HG02798 (cell line): Measurements from ENCODE around the gene CC2D2B.
"Not testable (repeated sequence)": the region's sequence is repeated elsewhere in the genome, so short reads cannot be mapped to it uniquely, and the experiment has no call there.

Experiments
- ATAC-seq: cut with Tn5 transposase; IDR thresholded peaks from one replicate; pipeline ENCODE4 v1.9.1; 2021; ENCODE audit warnings: mild to moderate bottlenecking; ENCODE audit not compliant: unreplicated experiment, poor library complexity

The CC2D2B gene

GRCh38 chr10:95896071-95896850 lies 11.5 kb upstream of the CC2D2B start:
- ATAC-seq, result no peak

DNA sequence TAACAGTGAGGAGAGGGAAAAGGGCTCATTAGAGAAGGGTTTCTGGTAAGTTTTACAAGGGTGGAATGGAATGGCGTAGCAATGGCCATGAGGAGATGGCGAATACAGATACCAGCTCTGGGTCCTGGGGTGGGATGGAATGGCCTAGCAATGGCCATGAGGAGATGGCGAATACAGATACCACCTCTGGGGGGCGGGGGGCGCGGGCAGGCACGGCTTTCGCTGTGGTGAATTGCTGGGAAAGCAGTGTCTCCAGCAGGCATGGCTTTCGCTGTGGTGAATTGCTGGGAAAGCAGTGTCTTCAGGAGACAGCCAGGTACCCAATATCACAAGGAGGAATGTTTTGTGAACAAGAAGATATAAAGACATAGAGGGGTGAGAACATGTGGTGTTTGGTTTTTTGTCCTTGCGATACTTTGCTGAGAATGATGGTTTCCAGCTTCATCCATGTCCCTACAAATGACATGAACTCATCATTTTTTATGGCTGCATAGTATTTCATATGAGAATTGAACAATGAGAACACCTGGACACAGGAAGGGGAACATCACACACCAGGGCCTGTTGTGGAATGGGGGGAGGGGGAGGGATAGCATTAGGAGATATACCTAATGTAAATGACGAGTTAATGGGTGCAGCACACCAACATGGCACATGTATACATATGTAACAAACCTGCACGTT lies 1.7 kb upstream of the CC2D2B start:
- not testable (repeated sequence) for ATAC-seq

- peak; percentile 29 for ATAC-seq
Measured at GRCh38 chr10:95906677-95907455, 909 bp upstream of the CC2D2B start.

- no peak for ATAC-seq
Measured at GRCh38 chr10:95908450-95908849, 675 bp downstream of the CC2D2B start.

DNA sequence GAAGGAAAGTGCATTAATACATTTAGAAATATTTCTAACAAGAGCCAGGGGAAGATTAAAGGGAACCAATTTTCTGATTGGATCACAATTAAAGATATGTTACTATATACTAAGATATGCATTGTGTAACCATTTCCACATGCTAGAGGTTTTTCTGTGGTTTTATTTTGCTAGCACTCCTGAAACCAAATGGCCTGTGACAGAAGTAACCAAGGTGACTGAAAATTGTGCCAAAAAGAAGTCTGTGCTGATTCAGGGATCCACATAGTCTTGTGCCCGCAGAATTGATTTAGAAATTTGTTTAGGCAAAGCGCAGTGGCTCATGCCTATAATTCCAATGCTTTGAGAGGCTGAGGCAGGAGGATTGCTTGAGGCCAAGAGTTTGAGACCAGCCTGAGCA lies 1.8 kb downstream of the CC2D2B start:
- no peak for ATAC-seq

DNA sequence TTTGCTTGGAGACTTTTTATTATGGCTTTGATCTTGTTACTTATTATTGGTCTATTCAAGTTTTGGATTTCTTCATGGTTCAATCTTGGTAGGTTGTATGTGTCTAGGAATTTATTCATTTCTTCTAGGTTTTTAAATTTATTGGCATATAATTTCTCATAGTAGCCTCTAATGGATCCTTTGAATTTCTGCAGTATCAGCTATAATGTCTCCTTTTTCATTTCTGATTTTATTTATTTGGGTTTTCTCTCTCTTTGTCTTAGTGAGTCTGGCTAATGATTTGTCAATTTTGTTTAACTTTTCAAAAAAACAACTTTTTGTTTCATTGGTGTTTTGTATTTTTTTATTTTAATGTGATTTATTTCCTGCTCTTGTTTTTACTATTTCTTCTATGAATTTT lies 8.3 kb downstream of the CC2D2B start:
- not testable (repeated sequence) for ATAC-seq

DNA sequence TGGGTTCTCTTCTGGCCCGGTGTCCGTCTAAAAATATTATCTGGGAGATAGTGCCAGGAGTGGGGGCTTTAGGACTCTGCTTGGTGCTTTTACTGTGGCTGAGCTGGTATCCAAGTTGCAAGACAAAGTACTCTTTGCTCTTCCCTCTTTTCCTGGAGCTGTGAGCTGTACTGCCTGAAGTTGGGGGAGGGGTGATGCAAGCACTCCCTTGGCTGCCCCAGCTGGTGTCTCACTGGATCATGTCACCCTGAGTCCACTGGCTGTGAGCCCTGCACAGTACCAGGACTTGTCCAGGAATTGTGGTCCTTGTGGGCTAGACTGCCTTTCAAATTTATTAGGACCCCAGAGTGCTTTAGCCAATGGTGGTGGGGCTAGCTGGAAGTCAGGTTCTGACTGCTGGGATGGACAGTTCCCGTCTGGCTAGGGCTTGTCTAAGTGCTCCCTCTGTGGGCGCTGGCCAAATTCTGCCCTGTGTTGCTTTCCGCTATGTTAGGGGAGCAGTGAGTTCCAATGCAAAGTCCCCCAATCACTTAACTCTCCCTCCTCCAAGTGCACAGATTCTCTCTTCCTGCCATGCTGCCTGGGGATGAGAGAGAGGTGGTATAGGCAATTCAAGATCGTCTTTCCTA lies 13.1 kb downstream of the CC2D2B start:
- ATAC-seq, result no peak

- ATAC-seq, result no peak
Measured at GRCh38 chr10:95925033-95925432, 17.3 kb downstream of the CC2D2B start.

GRCh38 chr10:95935429-95935828 lies 27.7 kb downstream of the CC2D2B start:
- ATAC-seq, result no peak

- ATAC-seq, result no peak
Measured at GRCh38 chr10:95941115-95941514, 33.3 kb downstream of the CC2D2B start.

GRCh38 chr10:95963202-95963990 lies 55.6 kb downstream of the CC2D2B start:
- no peak for ATAC-seq

DNA sequence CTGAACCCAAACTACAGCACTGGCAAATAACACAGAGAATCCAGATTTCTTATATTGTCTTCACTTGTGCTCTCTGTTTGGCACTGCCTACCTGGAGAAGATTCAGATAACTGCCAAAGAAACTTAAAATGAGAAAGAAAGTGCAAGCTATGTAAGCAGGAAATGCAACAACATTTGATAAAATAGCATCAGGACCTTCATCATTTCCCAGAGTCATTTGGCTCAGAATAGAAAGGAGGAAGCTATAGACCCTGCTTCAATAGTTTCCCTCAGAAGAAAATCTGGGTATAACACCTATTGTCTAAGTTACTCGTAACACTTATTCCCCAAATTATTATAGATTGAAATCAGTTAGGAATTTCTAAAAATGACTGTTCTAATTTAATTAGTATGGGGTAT lies 56.2 kb downstream of the CC2D2B start:
- ATAC-seq, result no peak

- ATAC-seq, result no peak
Measured at GRCh38 chr10:95964756-95965155, 57.0 kb downstream of the CC2D2B start.

GRCh38 chr10:95976362-95977229 lies 68.8 kb downstream of the CC2D2B start:
- no peak for ATAC-seq

DNA sequence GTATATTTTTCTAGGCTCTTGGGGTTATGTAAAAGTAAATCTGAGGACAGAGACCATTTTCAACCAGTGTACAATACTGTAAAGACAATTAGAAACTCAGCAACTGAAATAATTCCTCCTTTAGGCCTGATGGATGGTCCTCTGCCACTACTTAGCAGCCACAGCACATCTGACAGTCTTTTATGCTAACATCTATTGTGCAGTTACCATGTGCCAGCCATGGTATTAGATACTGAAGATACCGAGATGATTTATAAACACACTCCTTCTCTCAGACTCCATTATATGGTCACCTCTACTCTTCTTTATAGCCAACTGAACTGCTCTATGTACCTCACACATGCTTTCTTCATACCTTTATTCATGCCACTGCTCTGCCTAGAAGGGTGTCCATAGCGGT lies 74.4 kb downstream of the CC2D2B start:
- no peak for ATAC-seq

GRCh38 chr10:95987685-95988426 lies 80.1 kb downstream of the CC2D2B start:
- ATAC-seq, result peak; percentile 83

- no peak for ATAC-seq
Measured at GRCh38 chr10:95988702-95989101, 80.9 kb downstream of the CC2D2B start.

- ATAC-seq, result not testable (repeated sequence)
Measured at GRCh38 chr10:95994376-95994775, 86.6 kb downstream of the CC2D2B start.
